HG02798 (cell line): ENCODE data around the gene CPEB1.
"Not testable (repeated sequence)": the region's sequence is repeated elsewhere in the genome, so short reads cannot be mapped to it uniquely, and the experiment has no call there.

ENCODE experiments used
- ATAC-seq: cut with Tn5 transposase; IDR thresholded peaks from one replicate; pipeline ENCODE4 v1.9.1; 2021; ENCODE audit warnings: mild to moderate bottlenecking; ENCODE audit not compliant: unreplicated experiment, poor library complexity

CPEB1 gene

DNA sequence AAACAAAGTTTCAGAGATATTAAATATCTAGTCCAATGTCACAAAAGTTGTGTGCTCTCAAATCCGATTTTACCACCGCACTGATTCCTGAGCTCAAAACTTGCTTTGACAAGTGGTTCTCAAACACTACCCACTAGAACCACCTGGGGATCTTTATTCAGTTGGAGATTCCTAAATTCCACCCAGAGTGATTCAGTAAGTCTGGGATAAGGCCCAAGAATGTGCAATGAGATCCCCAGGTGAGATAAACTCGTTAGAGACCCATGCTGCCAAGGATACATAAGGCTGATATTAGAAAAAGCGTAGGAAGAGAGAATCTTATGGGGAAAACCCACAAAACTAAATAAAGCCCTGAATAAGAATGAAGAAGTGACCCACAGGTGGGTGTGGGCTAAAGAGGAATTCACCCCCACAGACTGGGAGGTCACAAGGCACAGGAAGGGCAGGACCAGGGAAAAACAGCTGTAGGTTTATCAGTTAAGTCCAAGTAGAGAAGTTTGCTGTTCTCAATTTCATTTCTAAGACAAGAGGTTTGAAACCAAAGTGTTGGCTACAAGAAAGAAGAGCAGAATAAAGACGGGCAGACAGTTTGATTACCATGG is 95.4 kb downstream of the CPEB1 start:
- ATAC-seq = peak; percentile 61

DNA sequence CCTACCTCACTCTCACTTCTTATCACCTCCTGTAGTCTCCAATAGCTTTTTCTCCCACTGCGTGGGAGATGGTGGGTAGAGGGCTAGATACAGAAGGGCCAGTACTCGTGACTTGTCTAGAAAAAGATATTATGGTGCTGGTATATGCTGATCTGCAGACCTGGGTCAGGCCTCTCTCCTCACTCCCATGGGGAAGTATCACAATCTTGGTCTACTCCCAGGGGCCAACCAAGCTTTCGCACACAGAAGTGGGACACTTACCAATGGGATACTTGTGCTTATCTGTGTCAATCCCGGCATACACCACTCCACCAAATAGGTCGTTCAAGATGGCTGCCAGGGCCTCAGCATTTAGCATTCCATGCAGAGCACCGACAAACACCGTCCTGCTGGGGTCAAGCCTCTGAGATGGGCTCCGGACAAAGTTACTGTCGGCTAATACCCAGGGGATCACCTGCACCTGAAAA is 97.9 kb downstream of the CPEB1 start:
- ATAC-seq = no peak

DNA sequence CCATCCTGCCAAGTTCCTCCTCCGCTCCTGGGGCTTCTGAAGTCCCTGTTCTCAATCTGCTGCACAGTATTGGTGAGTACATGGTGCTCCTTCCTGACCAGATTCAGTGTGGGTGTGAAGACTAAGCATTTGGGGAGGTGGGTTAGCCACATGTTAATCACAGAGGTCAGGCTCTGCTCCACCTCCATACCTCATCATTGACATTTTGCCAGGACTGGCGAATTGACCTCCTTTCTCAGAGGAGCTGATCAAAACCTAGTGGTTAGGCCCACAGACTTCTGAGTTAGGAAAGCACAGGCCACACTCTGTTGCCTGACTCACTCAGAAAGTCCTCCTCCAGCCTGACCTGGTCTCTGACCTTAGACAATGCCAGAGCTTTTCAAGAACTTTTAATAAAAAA is 98.5 kb downstream of the CPEB1 start:
- peak; percentile 53 for ATAC-seq

DNA sequence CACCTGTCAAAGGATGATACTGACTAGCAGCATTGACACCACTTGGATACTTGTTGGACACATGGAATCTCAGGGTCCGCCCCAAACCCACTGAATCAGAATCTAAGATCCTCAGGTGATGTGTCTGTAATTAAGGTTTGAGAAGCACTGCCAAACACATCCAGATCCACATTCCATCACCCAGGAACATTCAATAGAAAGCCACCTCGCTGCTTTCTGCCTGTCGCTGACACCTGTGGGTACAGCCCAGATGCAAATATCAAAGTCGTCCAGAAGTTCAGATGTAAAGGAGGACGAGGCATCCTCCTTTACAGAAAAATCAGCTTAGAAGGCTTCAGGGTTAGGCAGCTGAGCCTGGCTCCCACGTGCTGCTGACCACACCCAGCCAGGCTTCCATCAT is 101.7 kb downstream of the CPEB1 start:
- ATAC-seq = no peak

DNA sequence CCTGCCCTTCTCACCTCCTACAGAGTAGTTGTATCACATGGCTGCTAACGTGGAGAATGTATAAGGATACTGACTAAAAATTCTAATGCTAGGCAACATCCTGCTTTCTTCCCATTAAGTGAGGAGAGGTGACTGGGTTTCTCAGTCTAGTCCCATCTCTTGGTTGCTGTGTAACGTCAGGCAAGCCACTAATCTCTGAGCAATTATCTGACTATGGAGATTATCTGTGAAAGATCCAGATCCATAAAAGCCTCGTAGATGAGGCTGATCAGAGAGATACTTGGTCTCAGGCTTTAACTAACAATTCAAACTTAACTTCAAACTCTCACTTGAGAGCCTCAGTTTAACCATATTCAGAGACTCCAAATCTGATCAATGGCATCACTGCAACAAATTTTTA is 102.2 kb downstream of the CPEB1 start:
- ATAC-seq = no peak

DNA sequence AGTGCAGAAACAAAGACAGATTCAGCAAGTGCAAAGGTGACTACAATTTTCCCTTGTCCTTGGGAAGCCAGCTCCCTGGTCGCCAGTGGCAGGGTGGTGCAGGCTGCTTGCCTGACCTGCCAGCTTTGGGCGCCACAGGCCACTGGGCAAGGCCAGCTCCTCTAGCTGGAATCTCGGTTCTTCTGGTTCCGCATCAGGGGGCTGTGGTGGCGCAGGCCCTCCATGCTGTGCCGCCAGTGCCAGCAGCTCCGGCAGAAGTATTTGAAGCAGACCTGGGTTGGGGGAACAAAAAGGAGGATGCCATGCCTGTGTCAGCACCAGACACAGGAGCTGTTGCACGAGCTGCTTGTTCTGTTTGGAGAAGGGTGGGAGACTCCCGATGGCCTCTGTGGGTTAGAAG is 102.7 kb downstream of the CPEB1 start:
- ATAC-seq = no peak

DNA sequence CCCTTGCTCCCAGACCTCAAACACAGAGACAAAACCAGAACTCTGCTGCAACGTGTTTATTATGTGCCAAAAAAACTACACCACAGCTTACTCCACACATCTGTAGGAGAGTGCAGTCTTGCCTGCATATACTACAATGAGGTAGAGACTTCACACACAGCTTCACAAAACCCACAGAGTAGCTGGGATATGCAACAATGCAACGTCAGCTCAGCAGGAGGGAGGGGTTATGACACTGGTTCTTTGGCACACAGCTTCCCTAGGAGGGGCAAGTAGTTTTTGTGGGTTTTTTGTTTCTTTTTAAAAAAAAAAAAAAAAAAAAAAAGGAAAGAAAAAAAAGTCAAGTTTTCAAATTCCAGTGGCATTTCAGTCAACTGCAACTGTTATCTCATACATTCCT is 104.0 kb downstream of the CPEB1 start:
- ATAC-seq = no peak

DNA sequence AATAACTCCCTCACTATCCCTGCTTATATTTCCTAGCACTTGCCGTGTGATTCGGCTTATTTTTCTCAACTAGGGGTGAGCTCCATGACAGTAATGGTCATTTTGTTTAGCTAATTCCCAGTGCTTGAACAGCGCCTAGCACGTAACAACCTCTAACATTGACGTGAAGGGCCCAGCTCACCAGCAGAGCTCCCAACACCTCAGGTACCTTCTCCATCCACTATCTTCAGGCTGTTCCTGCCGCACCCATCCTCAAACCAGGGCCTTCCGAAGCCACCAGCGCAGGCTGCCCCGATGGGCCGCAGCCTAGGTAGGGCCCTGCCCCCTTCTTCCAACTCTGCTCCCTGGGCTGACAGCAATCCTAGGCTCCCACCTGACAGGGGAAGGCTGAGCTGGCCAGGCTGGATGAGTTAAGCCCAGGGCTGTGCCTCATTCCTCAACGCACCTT is 106.2 kb downstream of the CPEB1 start:
- ATAC-seq = no peak

DNA sequence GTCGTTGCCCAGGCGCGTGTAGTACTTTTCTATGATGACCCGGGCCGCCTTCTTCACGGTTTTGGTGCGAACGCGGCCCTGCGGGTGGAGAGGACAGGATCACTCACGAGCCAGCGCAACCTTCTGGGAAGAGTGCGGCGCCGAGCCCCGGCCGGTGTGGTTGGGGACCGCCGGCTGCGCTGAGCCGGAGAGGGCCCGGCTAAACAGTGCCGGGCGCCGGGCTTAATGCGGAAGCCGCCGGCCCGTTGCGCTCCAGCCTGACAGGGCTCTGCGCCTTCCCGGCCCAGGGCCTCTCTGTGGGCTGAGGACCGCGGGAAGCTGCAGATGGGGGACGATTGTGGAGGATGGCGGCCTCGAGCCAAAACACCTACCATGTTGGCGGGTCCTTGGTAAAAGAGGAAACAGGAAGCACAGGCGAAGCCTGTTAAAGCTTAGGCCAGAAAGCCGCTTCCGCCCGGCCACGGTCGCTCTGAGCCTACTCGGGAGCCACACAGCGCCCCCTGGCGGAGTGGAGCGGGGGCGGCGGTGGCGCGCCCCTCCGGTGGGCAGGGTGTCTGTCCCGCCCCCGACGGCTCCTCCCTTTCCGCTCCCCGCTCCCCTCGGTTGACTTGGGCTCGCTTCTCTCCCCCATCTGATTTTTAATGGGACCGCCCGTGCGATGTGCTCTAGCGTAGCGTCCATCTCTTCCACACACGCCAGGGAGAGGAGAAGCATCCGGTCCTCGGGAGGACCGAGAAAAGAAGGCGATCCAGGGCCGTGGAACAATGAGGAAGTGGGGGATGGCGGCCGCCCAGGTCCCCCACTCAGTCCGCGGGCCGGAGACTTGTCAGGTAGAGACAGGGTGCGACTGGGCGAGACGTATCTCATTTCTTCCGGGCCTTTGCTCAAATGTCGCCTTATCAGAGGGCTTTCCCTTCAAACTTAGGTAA is 106.8 kb downstream of the CPEB1 start, which contains the start of gene RPS17:
RPS17 (minus strand) TSS at position 403 of the 929 bp plus-strand sequence; CDS start at position 374, 29 bp downstream.
- ATAC-seq = peak; percentile 95

DNA sequence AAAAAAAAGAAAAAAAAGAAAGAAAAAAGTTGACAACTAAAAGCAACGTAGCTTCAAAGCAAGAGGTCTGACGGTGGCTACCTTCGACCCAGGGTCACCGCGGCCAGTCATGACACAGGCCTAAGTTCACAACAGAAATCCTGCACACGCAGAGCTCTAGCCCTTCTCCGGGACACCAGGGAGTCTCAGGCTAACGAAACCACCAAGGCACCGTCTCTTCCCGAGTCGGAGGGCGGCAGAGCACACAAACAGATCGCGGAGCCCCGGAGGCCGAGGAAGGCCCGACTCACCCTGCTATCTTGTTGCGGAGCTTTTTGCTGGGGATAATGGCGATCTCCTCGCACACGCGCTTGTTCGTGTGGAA is 107.5 kb downstream of the CPEB1 start:
- ATAC-seq = peak; percentile 2

DNA sequence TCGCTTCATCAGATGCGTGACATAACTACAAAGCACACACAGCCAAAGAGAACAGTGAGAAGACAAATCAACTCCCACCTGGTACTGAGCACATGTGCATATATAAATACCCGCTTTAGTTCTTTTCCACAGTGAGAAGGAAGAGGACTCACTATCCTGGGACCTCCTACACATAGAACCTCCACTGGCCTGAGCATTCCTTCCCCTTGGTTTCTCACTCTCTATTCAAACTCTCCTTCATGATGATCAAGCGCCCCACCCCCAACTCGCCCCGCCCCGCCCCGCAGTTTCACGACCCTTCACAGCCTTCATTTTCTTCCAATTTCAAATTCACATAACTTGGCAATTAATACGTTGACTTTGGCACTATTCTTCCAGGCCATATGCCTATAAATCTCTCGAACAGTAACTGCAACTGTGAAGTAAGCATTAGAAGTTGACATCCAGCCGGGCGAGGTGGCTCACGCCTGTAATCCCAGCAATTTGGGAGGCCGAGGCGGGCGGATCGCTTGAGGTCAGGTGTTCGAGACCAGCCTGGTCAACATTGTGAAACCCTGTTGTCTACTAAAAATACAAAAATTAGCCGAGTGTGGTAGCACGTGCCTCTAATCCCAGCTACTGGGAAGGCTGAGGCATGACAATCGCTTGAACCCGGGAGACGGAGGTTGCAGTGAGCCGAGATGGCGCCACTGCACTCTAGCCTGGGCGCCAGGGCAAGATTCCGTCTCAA is 108.0 kb downstream of the CPEB1 start:
- ATAC-seq = no peak

DNA sequence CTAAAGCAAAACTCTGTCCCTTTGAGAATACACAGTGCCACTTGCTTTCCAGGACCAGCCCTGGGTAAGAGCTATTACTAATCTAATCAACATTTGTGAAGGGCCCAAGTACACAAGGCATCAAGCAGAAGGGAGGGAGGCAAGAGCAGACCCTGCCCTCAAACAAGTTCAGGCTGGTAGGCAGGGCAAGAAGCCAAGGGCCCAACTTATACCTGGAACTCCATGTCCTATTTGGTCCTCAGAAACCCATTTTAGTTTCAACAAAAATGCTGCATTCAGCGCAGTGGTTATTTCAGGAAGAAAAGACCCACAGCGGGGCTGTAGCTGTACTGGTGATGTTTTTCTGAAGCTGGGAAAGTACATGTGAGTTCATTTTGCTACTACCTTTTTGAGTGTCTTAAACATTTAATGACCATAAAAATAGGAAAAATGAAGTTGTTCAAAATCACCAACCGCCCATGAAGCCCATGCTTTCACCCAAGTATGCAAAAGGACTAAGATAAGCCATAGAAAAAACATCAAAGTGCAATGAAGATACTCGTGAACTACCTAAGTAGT is 109.7 kb downstream of the CPEB1 start:
- ATAC-seq = no peak

DNA sequence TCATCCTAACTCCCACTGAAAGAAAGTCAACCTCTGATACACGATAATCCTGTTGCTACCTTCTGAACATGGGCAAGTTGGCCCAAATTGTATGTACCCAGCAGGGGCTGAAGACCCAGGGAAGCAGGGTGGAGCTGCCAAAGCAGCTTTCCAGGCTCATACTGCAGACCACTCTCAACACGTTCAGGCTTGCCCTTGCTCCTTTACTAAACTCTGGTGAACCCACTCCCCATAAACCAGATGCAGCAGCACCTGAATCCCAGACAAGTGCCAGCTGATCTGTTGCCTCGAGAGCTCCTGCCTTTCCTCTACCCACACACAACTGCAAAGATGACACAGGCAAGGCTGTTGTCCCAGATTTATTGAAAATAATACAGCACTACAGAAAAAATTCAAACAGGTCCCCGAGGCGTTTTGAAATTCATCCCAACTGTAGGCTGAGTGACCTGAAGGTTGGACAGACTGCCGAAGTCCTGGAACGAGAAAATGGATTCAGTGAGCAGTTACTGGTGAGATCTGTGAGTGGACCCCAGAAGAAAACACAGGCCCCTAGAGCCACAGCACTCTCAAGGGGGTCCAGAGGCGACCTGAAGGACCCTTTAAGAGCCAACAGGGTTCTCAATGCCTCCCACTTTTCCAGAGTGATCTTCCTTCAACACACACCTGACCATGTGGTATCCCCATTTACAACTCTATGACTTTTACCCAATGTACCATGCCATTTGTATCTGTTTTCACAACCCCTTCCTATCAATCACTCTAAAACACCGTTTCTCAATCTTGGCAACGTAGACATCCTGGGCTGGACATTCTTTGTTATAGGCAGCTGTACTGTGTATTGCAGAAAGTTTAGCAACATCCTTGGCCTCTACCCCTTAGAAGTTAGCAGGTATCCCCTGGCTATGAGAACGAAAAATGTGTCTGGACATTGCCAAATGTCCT is 110.5 kb downstream of the CPEB1 start:
- no peak for ATAC-seq

DNA sequence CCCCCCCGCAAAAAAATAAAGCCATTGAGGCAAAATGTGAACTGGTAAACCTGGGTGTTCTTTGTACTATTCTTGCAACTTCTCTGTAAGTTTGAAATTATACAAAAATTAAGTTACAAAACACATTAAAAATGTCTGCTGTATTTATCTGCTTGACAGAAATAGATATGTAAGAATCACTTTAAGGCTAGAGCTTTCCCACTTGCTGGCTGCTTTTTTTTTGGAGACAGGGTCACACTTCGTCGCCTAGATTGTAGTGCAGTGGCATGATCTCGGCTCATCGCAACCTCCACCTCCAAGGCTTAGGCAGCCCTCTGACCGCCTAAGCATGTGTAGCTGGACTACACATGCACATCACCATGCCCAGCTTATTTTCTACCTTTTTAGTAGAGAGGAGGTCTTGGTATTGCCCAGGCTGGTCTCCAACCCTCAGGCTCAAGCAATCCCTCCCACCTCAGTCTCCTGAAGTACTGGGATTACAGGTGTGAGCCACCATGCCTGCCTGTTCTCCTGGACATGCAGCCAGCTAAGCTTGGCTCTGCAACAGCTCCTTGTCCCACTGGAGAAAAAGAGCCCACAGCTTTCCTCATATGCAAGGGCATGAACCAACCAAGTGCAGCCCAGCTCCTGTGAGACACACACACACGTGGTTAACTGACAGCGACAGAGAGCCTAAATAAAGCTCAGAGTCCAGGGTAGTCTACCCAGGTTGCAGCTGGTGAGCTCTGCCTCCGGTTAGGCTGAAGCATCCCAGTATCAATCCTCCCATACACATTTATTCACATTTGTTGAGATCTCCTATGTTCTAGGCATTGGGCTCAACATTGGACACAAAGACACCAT is 111.4 kb downstream of the CPEB1 start:
- no peak for ATAC-seq

DNA sequence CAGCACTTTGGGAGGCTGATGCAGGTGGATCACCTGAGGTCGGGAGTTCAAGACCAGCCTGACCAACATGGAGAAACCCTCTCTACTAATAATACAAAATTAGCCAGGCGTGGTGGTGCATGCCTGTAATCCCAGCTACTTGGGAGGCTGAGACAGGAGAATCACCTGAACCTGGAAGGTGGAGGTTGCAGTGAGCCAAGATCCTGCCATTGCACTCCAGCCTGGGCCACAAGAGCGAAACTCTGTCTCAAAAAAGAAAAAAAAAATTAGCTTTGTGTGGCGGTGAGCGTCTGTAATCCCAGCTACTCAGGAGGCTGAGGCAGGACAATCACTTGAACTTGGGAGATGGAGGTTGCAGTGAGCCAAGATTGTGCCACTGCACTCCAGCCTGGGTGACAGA is 112.0 kb downstream of the CPEB1 start:
- not testable (repeated sequence) for ATAC-seq

DNA sequence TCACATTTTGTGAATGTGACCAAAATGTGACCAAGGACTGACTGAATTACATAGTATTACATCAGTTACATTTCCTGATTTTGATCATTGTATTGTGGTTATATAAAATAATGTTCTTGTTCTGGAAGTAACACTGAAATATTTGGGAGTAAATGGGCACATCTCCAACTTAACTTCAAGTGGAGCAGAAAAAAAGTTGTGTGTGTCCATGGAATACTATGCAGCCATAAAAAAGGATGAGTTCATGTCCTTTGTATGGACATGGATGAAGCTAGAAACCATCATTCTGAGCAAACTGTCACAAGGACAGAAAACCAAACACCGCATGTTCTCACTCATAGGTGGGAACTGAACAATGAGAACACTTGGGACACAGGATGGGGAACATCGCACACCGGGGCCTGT is 112.7 kb downstream of the CPEB1 start:
- not testable (repeated sequence) for ATAC-seq

DNA sequence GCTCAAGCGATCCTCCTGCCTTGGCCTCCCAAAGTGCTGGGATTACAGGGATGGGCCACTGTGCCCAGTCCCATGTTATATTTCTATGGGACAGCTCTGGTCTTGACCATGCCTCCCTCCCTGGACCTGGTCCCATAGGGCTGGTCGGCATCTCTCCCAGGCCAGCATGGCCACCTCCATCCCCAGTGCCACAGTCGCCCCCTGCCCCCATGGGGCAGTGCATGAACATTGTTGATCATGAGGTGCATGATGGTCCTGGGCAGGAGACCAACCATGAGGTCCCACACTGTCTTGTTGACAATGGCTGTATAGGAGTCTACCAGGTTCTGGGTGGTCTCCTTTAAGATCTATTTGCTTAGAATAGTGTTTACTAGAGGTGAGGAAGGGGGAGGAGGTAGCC is 113.4 kb downstream of the CPEB1 start:
- no peak for ATAC-seq

DNA sequence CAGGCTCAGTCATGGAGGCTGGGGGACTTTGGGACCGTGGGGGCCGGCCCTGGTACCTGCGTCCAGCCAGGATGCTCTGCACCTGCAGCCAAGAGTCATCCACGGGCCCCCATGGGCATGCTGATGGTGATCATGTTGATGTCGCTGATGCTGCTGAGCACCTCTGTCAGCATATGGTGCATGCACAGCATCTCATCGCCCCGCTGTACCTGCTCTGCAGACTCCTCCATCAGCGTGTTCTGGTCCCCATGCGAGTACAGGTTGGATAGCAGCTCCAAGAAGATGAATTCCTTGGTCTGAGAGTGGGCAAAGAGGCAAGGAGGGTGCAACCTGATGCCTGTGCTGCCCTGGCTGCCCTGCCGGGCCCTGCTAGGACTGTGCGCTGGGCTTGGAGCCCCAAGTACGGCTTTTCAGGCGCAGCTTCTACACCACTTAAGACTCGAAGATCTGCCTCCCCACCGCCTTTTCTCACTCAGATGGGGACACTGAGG is 114.1 kb downstream of the CPEB1 start:
- ATAC-seq = no peak
